ENCODE measurements around the gene PSME4.

PSME4 gene

DNA sequence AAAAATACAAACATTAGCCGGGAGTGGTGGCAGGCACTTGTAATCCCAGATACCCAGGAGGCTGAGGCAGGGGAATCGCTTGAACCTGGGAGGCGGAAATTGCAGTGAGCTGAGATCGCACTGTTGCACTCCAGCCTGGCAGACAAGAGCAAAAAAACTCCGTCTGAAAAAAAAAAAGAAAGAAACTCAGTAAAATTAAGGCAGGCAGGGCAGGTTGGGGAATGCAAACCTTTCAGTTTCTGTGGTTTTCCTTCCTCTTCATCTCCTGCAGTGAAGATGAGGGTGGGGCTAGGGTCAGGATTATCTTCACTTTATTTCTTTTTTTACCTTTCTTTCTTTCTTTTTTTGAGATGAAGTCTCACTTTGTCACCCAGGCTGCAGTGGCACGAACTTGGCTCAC is 43.2 kb upstream of the PSME4 start:
- H2AFZ ChIP-seq (ENCODE audit: low read length) = peak overlapping the region; percentile 74; the same call in 1 of the 2 replicates
- H3K4me3 ChIP-seq (ENCODE audit: low read length) = peak overlapping the region; percentile 26; the same call in 1 of the 2 replicates
- no peaks in the 10 kb centered on the region for H3K36me3 ChIP-seq (replicated peaks; ENCODE audit: insufficient read depth, low read length)
- peak overlapping the region; percentile 50; the same call in 1 of the 2 replicates for H3K4me2 ChIP-seq (ENCODE audit: low read depth, low read length)
- H3K79me2 ChIP-seq (ENCODE audit: low read length) = no peaks in the 10 kb centered on the region
- peak; percentile 49 for DNase-seq
- H3K4me1 ChIP-seq (ENCODE audit: low read length) = 0 out of 2 replicates have a peak, but pooled peaks cover 10% of the 10 kb centered on the region
- H3K27ac ChIP-seq (ENCODE audit: low read length) = peak overlapping the region; percentile 44; the same call in 1 of the 2 replicates
- no peaks in the 10 kb centered on the region for H4K20me1 ChIP-seq (ENCODE audit: insufficient read depth, low read length)
- no peaks in the 10 kb centered on the region for H3K9me2 ChIP-seq (replicated peaks; ENCODE audit: insufficient read depth, low read length)
- H3K9me3 ChIP-seq (replicated peaks; ENCODE audit: insufficient read depth, low read length) = no peaks in the 10 kb centered on the region
- H3K27me3 ChIP-seq (replicated peaks; ENCODE audit: insufficient read depth, low read length) = no peaks in the 10 kb centered on the region
- TF ChIP-seq, protein P1, sequence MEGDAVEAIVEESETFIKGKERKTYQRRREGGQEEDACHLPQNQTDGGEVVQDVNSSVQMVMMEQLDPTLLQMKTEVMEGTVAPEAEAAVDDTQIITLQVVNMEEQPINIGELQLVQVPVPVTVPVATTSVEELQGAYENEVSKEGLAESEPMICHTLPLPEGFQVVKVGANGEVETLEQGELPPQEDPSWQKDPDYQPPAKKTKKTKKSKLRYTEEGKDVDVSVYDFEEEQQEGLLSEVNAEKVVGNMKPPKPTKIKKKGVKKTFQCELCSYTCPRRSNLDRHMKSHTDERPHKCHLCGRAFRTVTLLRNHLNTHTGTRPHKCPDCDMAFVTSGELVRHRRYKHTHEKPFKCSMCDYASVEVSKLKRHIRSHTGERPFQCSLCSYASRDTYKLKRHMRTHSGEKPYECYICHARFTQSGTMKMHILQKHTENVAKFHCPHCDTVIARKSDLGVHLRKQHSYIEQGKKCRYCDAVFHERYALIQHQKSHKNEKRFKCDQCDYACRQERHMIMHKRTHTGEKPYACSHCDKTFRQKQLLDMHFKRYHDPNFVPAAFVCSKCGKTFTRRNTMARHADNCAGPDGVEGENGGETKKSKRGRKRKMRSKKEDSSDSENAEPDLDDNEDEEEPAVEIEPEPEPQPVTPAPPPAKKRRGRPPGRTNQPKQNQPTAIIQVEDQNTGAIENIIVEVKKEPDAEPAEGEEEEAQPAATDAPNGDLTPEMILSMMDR (IDR thresholded peaks at IDR 0.05; ENCODE audit: low read length) = no peak
- TF ChIP-seq EZH2 (optimal IDR thresholded peaks at IDR 0.05; ENCODE audit: low read depth, low read length) = no peak
- no peak for TF ChIP-seq EZH2phosphoT487 (IDR thresholded peaks at IDR 0.05; ENCODE audit: low read length)
- peaks cover 6% of the 10 kb centered on the region for H3F3A ChIP-seq (ENCODE audit: insufficient read depth, low read length)
- peak overlapping the region; percentile 30; the same call in 1 of the 2 replicates for H3K9ac ChIP-seq (ENCODE audit: low read length)

DNA sequence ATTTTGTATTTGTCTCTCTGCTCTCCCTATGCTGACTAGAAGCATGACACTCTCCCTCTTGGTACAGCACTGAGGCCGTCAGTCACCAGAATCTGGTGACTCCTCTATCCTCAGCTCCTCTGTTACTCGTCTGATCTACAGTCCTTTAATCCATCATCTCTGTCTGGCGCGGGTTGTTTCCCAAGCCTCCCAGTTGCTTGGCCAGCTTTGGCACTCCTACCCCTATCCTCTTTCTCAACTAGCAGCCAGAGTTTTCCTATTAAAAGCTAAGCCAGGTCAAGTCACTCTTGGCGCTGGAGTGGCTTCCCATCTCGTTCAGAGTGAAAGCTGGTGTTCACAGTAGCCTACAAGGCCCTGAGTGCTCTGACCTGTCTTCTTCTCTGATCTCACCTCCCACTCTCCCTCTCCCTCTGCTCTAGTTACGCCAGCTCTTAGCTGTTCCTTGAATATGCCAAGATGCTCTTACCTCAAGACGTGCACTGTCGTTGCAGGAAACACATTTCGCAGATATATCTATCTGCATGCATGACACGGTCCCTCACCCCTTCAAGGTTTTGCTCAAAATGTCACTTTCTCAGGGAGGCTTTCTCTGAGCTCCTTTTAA is 41.8 kb upstream of the PSME4 start:
- no peaks in the 10 kb centered on the region for H4K20me1 ChIP-seq (ENCODE audit: insufficient read depth, low read length)
- H3K79me2 ChIP-seq (ENCODE audit: low read length) = no peaks in the 10 kb centered on the region
- no peak overlapping the region for H2AFZ ChIP-seq (ENCODE audit: low read length)
- no peaks in the 10 kb centered on the region for H3K36me3 ChIP-seq (replicated peaks; ENCODE audit: insufficient read depth, low read length)
- no peaks in the 10 kb centered on the region for H3K9me2 ChIP-seq (replicated peaks; ENCODE audit: insufficient read depth, low read length)
- no peak overlapping the region for H3K9ac ChIP-seq (ENCODE audit: low read length)
- H3F3A ChIP-seq (ENCODE audit: insufficient read depth, low read length) = peaks cover 6% of the 10 kb centered on the region
- 0 out of 2 replicates have a peak, but pooled peaks cover 10% of the 10 kb centered on the region for H3K4me1 ChIP-seq (ENCODE audit: low read length)
- H3K27me3 ChIP-seq (replicated peaks; ENCODE audit: insufficient read depth, low read length) = no peaks in the 10 kb centered on the region
- no peak for DNase-seq
- H3K9me3 ChIP-seq (replicated peaks; ENCODE audit: insufficient read depth, low read length) = no peaks in the 10 kb centered on the region
- no peak overlapping the region for H3K4me2 ChIP-seq (ENCODE audit: low read depth, low read length)
- TF ChIP-seq, protein P1 (IDR thresholded peaks at IDR 0.05; ENCODE audit: low read length) = no peak
- no peak for TF ChIP-seq EZH2phosphoT487 (IDR thresholded peaks at IDR 0.05; ENCODE audit: low read length)
- H3K4me3 ChIP-seq (ENCODE audit: low read length) = no peak overlapping the region
- no peak overlapping the region for H3K27ac ChIP-seq (ENCODE audit: low read length)

DNA sequence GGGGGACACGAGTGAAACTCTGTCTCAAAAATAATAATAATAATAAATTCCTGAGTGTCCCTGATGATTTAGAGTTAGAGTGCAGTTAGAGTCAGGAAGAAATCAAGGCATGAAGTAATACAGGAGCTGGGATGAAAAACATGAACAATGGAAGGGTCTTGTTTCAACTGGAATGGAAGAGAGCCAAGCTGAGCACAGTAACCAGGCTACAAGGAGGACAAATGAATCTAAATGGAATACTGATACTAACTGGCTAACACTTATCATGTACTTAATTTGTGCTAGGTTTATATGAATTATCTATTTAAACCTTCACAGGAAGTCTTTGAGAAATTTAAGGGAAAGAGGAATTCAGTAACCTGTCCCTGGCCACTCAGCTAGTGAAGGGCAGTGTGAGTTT is 38.8 kb upstream of the PSME4 start:
- Histone ChIP-seq H3K4me3 (ENCODE audit: low read length) (no peak overlapping the region), H2AFZ (ENCODE audit: low read length) (no peak overlapping the region), H3K4me1 (ENCODE audit: low read length) (0 out of 2 replicates have a peak, but pooled peaks cover 10% of the 10 kb centered on the region), H3K79me2 (ENCODE audit: low read length) (no peaks in the 10 kb centered on the region), H3K9ac (ENCODE audit: low read length) (no peak overlapping the region), H3K27ac (ENCODE audit: low read length) (no peak overlapping the region), H3K36me3 (replicated peaks; ENCODE audit: insufficient read depth, low read length) (no peaks in the 10 kb centered on the region), H3K4me2 (ENCODE audit: low read depth, low read length) (no peak overlapping the region), H3K9me2 (replicated peaks; ENCODE audit: insufficient read depth, low read length) (no peaks in the 10 kb centered on the region), H3F3A (ENCODE audit: insufficient read depth, low read length) (peaks cover 6% of the 10 kb centered on the region), H3K27me3 (replicated peaks; ENCODE audit: insufficient read depth, low read length) (no peaks in the 10 kb centered on the region), H4K20me1 (ENCODE audit: insufficient read depth, low read length) (no peaks in the 10 kb centered on the region), H3K9me3 (replicated peaks; ENCODE audit: insufficient read depth, low read length) (no peaks in the 10 kb centered on the region)
- TF ChIP-seq, protein P1 (IDR thresholded peaks at IDR 0.05; ENCODE audit: low read length) = no peak
- TF ChIP-seq EZH2 (optimal IDR thresholded peaks at IDR 0.05; ENCODE audit: low read depth, low read length) = no peak
- TF ChIP-seq EZH2phosphoT487 (IDR thresholded peaks at IDR 0.05; ENCODE audit: low read length) = no peak
- DNase-seq = no peak
